ENCODE data around the gene CCDC171. TPM values are rescaled to one million over a fixed set of nuclear protein-coding genes. Genes with fewer than 3 reads are reported as not detected.

The CCDC171 gene
- total and polyA plus RNA-seq, 10 of the 15 experiments (the other 5 are each of a cell fraction or from before 2014, with no cell fraction given): 1.00 to 7.2 (median 2.8) TPM

DNA sequence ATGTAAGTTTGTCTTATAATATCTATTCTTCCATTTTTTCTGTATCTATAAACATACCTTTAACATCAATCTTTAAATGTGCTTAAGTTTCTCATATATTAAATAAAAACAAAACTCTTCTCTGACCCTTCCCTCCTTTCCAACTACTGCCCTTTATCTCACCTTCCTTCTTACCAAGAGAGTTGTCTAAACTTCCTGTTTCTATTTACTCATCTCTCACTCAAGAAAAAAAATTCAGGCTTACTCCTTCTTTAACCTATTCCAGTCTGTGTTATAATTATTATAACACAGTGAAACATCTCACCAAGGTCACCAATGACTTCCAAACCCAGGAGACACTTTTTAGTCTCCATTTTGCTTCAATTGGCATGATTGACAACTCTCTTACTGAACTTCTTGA, 140.9 kb downstream of the CCDC171 start:
- in situ Hi-C loops (cut with MboI) (no loop called here), intact Hi-C loops (cut with micrococcal nuclease; ENCODE audit: unreplicated experiment) (no loop called here)
- POLR2A ChIA-PET: interaction anchor here (0.6 kb wide), 1 partner anchor 364 kb away, joined by 3 read pairs; no protein-coding TSS in a partner anchor
- RAD21 ChIA-PET (ENCODE audit: unreplicated experiment): no interaction called here
- Histone ChIP-seq H3K79me2 (ENCODE audit: control insufficient read depth, insufficient read depth, low read length) (no peaks in the 10 kb centered on the region), H2AFZ (ENCODE audit: control insufficient read depth, low read depth, low read length) (no peak overlapping the region), H3K27me3 (replicated peaks in 1 of 2; ENCODE audit: control insufficient read depth in 2 of 2, insufficient read depth in 2 of 2, low read length in 1 of 2) (no peaks in the 10 kb centered on the region), H3K9ac (ENCODE audit: control insufficient read depth, insufficient read depth, low read length) (no peak overlapping the region), H3K27ac (ENCODE audit: control insufficient read depth, insufficient read depth) (no peak overlapping the region), H3K9me3 (replicated peaks; ENCODE audit: control insufficient read depth, insufficient read depth, low read length) (no peaks in the 10 kb centered on the region), H4K20me1 (ENCODE audit: control insufficient read depth, insufficient read depth) (no peaks in the 10 kb centered on the region), H3K4me2 (ENCODE audit: control insufficient read depth, insufficient read depth) (no peak overlapping the region), H3K36me3 (ENCODE audit: control insufficient read depth in 2 of 2, insufficient read depth in 2 of 2, low read length in 1 of 2) (no peaks in the 10 kb centered on the region), H3K4me3 (no peak overlapping the region), H3K4me1 (ENCODE audit: control insufficient read depth, insufficient read depth, low read length) (no peaks in the 10 kb centered on the region)
- CTCF ChIA-PET: no interaction called here
- TF ChIP-seq, protein P1, sequence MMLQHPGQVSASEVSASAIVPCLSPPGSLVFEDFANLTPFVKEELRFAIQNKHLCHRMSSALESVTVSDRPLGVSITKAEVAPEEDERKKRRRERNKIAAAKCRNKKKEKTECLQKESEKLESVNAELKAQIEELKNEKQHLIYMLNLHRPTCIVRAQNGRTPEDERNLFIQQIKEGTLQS (IDR thresholded peaks at IDR 0.05; ENCODE audit: borderline replicate concordance, extremely low read depth, low read depth, low read length): no peak
- BruUV-seq (replicated peaks): no TSS peak
- SMC1A ChIA-PET (ENCODE audit: uncharacterized antibody, unreplicated experiment): interaction anchor here (0.6 kb wide), 1 partner anchor 82 kb away, joined by 3 read pairs; no protein-coding TSS in a partner anchor
- DNase-seq (ENCODE audit: low read depth, low spot score): no peak
- ATAC-seq: no peak
- no peak for FAIRE-seq

DNA sequence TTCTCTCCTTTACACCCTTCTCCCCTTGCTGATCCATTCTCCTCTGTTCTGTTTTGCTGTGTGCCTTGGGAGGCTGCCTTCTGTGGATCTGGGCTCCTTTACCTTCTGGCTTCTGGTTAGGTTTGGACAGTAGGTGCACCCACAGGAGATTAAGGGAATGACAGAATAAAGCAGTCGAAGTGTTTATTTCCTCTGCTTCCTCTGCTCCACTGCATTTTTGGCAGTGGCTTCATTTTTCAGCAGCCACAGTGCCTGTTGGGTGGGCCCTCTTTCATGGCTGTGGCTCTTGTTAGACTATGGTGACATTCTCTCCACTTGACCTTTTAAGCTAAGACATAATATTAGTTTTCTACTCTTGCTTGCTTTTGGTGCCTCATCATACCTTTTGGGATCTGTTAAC, 144.1 kb downstream of the CCDC171 start:
- CTCF ChIA-PET: interaction anchor here (1.8 kb wide), 1 partner anchor 8 kb away, joined by 4 read pairs; no protein-coding TSS in a partner anchor
- no peaks in the 10 kb centered on the region for H3K27me3 ChIP-seq (replicated peaks in 1 of 2; ENCODE audit: control insufficient read depth in 2 of 2, insufficient read depth in 2 of 2, low read length in 1 of 2)
- no TSS peak for BruUV-seq (replicated peaks)
- no peaks in the 10 kb centered on the region for H4K20me1 ChIP-seq (ENCODE audit: control insufficient read depth, insufficient read depth)
- SMC1A ChIA-PET (ENCODE audit: uncharacterized antibody, unreplicated experiment): interaction anchor here (1.5 kb wide), 1 partner anchor 8 kb away, joined by 3 read pairs; no protein-coding TSS in a partner anchor
- no peak for DNase-seq (ENCODE audit: low read depth, low spot score)
- H3K9me3 ChIP-seq (replicated peaks; ENCODE audit: control insufficient read depth, insufficient read depth, low read length): no peaks in the 10 kb centered on the region
- H3K36me3 ChIP-seq (ENCODE audit: control insufficient read depth in 2 of 2, insufficient read depth in 2 of 2, low read length in 1 of 2): no peaks in the 10 kb centered on the region
- FAIRE-seq: no peak
- in situ Hi-C loops (cut with MboI): no loop called here
- no peaks in the 10 kb centered on the region for H3K4me1 ChIP-seq (ENCODE audit: control insufficient read depth, insufficient read depth, low read length)
- intact Hi-C loops (cut with micrococcal nuclease; ENCODE audit: unreplicated experiment): no loop called here
- H3K4me3 ChIP-seq: no peak overlapping the region
- no peak overlapping the region for H3K4me2 ChIP-seq (ENCODE audit: control insufficient read depth, insufficient read depth)
- no peaks in the 10 kb centered on the region for H3K79me2 ChIP-seq (ENCODE audit: control insufficient read depth, insufficient read depth, low read length)
- no peak for ATAC-seq
- POLR2A ChIA-PET: no interaction called here
- RAD21 ChIA-PET (ENCODE audit: unreplicated experiment): no interaction called here
- WGBS (ENCODE audit: insufficient coverage, insufficient replicate concordance, low lambda C conversion rate, missing lambda C conversion rate): 73% methylated on average over 1 of the region's 1 CpG
- H3K27ac ChIP-seq (ENCODE audit: control insufficient read depth, insufficient read depth): no peak overlapping the region
- H2AFZ ChIP-seq (ENCODE audit: control insufficient read depth, low read depth, low read length): no peak overlapping the region
- H3K9ac ChIP-seq (ENCODE audit: control insufficient read depth, insufficient read depth, low read length): no peak overlapping the region
- TF ChIP-seq SUZ12 (IDR thresholded peaks at IDR 0.05; ENCODE audit: unreplicated experiment) (no peak), ZZZ3 (IDR thresholded peaks at IDR 0.05; ENCODE audit: control insufficient read depth, insufficient read length, low read depth) (no peak), NR2F1 (conservative IDR thresholded peaks at IDR 0.05) (no peak)
- TF ChIP-seq, protein P2, sequence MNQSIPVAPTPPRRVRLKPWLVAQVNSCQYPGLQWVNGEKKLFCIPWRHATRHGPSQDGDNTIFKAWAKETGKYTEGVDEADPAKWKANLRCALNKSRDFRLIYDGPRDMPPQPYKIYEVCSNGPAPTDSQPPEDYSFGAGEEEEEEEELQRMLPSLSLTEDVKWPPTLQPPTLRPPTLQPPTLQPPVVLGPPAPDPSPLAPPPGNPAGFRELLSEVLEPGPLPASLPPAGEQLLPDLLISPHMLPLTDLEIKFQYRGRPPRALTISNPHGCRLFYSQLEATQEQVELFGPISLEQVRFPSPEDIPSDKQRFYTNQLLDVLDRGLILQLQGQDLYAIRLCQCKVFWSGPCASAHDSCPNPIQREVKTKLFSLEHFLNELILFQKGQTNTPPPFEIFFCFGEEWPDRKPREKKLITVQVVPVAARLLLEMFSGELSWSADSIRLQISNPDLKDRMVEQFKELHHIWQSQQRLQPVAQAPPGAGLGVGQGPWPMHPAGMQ (IDR thresholded peaks at IDR 0.05; ENCODE audit: borderline replicate concordance): no peak
- TF ChIP-seq, protein P3, sequence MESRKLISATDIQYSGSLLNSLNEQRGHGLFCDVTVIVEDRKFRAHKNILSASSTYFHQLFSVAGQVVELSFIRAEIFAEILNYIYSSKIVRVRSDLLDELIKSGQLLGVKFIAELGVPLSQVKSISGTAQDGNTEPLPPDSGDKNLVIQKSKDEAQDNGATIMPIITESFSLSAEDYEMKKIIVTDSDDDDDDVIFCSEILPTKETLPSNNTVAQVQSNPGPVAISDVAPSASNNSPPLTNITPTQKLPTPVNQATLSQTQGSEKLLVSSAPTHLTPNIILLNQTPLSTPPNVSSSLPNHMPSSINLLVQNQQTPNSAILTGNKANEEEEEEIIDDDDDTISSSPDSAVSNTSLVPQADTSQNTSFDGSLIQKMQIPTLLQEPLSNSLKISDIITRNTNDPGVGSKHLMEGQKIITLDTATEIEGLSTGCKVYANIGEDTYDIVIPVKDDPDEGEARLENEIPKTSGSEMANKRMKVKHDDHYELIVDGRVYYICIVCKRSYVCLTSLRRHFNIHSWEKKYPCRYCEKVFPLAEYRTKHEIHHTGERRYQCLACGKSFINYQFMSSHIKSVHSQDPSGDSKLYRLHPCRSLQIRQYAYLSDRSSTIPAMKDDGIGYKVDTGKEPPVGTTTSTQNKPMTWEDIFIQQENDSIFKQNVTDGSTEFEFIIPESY (IDR thresholded peaks at IDR 0.05): no peak
- TF ChIP-seq, protein P4, sequence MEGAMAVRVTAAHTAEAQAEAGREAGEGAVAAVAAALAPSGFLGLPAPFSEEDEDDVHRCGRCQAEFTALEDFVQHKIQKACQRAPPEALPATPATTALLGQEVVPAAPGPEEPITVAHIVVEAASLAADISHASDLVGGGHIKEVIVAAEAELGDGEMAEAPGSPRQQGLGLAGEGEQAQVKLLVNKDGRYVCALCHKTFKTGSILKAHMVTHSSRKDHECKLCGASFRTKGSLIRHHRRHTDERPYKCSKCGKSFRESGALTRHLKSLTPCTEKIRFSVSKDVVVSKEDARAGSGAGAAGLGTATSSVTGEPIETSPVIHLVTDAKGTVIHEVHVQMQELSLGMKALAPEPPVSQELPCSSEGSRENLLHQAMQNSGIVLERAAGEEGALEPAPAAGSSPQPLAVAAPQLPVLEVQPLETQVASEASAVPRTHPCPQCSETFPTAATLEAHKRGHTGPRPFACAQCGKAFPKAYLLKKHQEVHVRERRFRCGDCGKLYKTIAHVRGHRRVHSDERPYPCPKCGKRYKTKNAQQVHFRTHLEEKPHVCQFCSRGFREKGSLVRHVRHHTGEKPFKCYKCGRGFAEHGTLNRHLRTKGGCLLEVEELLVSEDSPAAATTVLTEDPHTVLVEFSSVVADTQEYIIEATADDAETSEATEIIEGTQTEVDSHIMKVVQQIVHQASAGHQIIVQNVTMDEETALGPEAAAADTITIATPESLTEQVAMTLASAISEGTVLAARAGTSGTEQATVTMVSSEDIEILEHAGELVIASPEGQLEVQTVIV (IDR thresholded peaks at IDR 0.05; ENCODE audit: borderline replicate concordance, partially characterized antibody): no peak
- TF ChIP-seq, protein P5, sequence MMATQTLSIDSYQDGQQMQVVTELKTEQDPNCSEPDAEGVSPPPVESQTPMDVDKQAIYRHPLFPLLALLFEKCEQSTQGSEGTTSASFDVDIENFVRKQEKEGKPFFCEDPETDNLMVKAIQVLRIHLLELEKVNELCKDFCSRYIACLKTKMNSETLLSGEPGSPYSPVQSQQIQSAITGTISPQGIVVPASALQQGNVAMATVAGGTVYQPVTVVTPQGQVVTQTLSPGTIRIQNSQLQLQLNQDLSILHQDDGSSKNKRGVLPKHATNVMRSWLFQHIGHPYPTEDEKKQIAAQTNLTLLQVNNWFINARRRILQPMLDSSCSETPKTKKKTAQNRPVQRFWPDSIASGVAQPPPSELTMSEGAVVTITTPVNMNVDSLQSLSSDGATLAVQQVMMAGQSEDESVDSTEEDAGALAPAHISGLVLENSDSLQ (IDR thresholded peaks at IDR 0.05): no peak

Measured in GM12878 (cell line).